K562 (cell line): ENCODE measurements around the gene PRPF6. TPM values are rescaled to one million over a fixed set of nuclear protein-coding genes. Genes with fewer than 3 reads are reported as not detected.

Experiments
- BHLHE40 ChIP-seq: IDR thresholded peaks from 2 replicates; pipeline ENCODE4 v1.6.1; 2011; ENCODE audit warnings: low read length, improper control_type of control experiment
- CREM ChIP-seq: IDR thresholded peaks from 2 replicates; pipeline ENCODE4 v1.6.1; 2014; ENCODE audit warnings: antibody characterized with exemption, low read depth
- HMG20B ChIP-seq: fragments of 250-450 bp; sonication (Bioruptor Pico); IDR thresholded peaks from 2 replicates; pipeline ENCODE4 v1.5.0; 2021; ENCODE audit warnings: mild to moderate bottlenecking
- ID3 ChIP-seq, 2 experiments: fragments of 250-450 bp in 1 of 2; fragments of 450-650 bp in 1 of 2; sonication (Bioruptor Pico) in 1 of 2; IDR thresholded peaks; 2 replicates each; pipeline versions ENCODE4 v1.6.1 to v1.8.0; 2016 to 2021; ENCODE audit warnings: mild to moderate bottlenecking in 2 of 2, moderate library complexity in 2 of 2, missing compliant biosample characterization in 1 of 2, missing genetic modification characterization in 1 of 2
- KDM2B ChIP-seq: fragments of 250-450 bp; sonication (Bioruptor Pico); IDR thresholded peaks from 2 replicates; pipeline ENCODE4 v1.8.0; 2021; ENCODE audit warnings: mild to moderate bottlenecking, moderate library complexity
- KDM5B ChIP-seq: fragments of 200-600 bp; sonication (generic); IDR thresholded peaks from 2 replicates; pipeline ENCODE4 v1.6.1; 2012; ENCODE audit warnings: low read depth, mild to moderate bottlenecking, moderate library complexity, low read length, control low read depth, inconsistent platforms; ENCODE audit not compliant: insufficient replicate concordance
- NKRF ChIP-seq: fragments of 450-650 bp; IDR thresholded peaks from 2 replicates; pipeline ENCODE4 v1.6.1; 2016; ENCODE audit warnings: borderline replicate concordance
- PHF20 ChIP-seq: fragments of 450-650 bp; IDR thresholded peaks from 2 replicates; pipeline ENCODE4 v1.6.1; 2018; ENCODE audit not compliant: partially characterized antibody
- POLR2AphosphoS5 ChIP-seq: IDR thresholded peaks from 2 replicates; pipeline ENCODE4 v1.6.1; 2011; ENCODE audit warnings: mild to moderate bottlenecking, low read depth, low read length, moderate library complexity; ENCODE audit not compliant: control insufficient read depth, insufficient read depth
- RCOR1 ChIP-seq, 2 experiments: IDR thresholded peaks; 2 replicates each; pipeline ENCODE4 v1.6.1; 2012; ENCODE audit warnings: low read depth in 2 of 2, low read length in 2 of 2, borderline replicate concordance in 1 of 2, improper control_type of control experiment in 1 of 2
- SIX5 ChIP-seq, 2 experiments: IDR thresholded peaks; 2 replicates each; pipeline ENCODE4 v1.6.1; 2011; ENCODE audit warnings: low read length in 2 of 2, borderline replicate concordance in 1 of 2, low read depth in 1 of 2, mild to moderate bottlenecking in 1 of 2, moderate library complexity in 1 of 2; ENCODE audit not compliant: insufficient read depth in 1 of 2
- SMAD1 ChIP-seq: fragments of 150-350 bp; IDR thresholded peaks from 2 replicates; pipeline ENCODE4 v1.6.1; 2014; ENCODE audit warnings: low read length, low read depth; ENCODE audit not compliant: partially characterized antibody
- SPI1 ChIP-seq: IDR thresholded peaks from 2 replicates; pipeline ENCODE4 v1.6.1; 2011; ENCODE audit warnings: low read depth, low read length, control low read depth, borderline replicate concordance
- SREBF1 ChIP-seq: fragments of 150-350 bp; IDR thresholded peaks from 2 replicates; pipeline ENCODE4 v1.6.1; 2014; ENCODE audit warnings: antibody characterized with exemption, low read depth, low read length, borderline replicate concordance
- SREBF2 ChIP-seq: sonication (generic); formaldehyde crosslinking; IDR thresholded peaks from 2 replicates; pipeline ENCODE4 v1.4.0; 2020; ENCODE audit warnings: mild to moderate bottlenecking, missing genetic modification reagents
- TCF7 ChIP-seq: sonication (generic); IDR thresholded peaks from 2 replicates; pipeline ENCODE4 v1.6.1; 2016; ENCODE audit warnings: antibody characterized with exemption, borderline replicate concordance
- TOE1 ChIP-seq, 2 experiments: fragments of 450-650 bp in 1 of 2; sonication (generic) in 1 of 2; formaldehyde crosslinking in 1 of 2; IDR thresholded peaks; 2 replicates each; pipeline versions ENCODE4 v1.7.1 to v1.8.0; 2016 to 2022; ENCODE audit warnings: borderline replicate concordance in 2 of 2, mild to moderate bottlenecking in 2 of 2, antibody characterized with exemption in 1 of 2, inconsistent platforms in 1 of 2, low read depth in 1 of 2, missing genetic modification reagents in 1 of 2, moderate library complexity in 1 of 2
- ZBTB2 ChIP-seq: fragments of 450-650 bp; IDR thresholded peaks from 2 replicates; pipeline ENCODE4 v1.6.1; 2016; ENCODE audit warnings: antibody characterized with exemption
- ZNF324 ChIP-seq: fragments of 250-450 bp; sonication (Bioruptor Pico); IDR thresholded peaks from 2 replicates; pipeline ENCODE4 v1.4.0; 2020; ENCODE audit warnings: mild to moderate bottlenecking
- ZNF436 ChIP-seq: fragments of 250-450, 450-650 bp; sonication (Bioruptor Pico); formaldehyde crosslinking; IDR thresholded peaks from 2 replicates; pipeline ENCODE4 v1.7.0; 2020; ENCODE audit warnings: mild to moderate bottlenecking
- polyA plus RNA-seq, 8 experiments: library from polyadenylated mRNA; depleted of rRNA in 4 of 8; stranded (reverse) in 5 of 8; unstranded in 3 of 8; fragments of >200 nt; fragmentation: Nextera tagmentation in 2 of 8; fragmentation: Illumina TruSeq in 1 of 8; extraction: Ambion mirVana in 2 of 8; extraction: Trizol in 1 of 8; gene quantifications; 2 replicates each; pipeline versions ENCODE4 v1.2.1 to v1.2.3, GENCODE V29; 2011 to 2014; ENCODE audit warnings: inconsistent platforms in 1 of 8, missing spikeins in 1 of 8
- total RNA-seq, 7 experiments: library from RNA; depleted of rRNA in 6 of 7; stranded (reverse); fragments of >200 nt in 6 of 7; fragmentation: Illumina TruSeq in 2 of 7; extraction: Trizol in 2 of 7; gene quantifications; 2 replicates each; pipeline versions ENCODE4 v1.2.1 to v1.2.3, GENCODE V29; 2011 to 2021; ENCODE audit warnings: low replicate concordance in 1 of 7

PRPF6 gene
- total and polyA plus RNA-seq, 9 of the 15 experiments (the other 6 are each of a cell fraction or from before 2014, with no cell fraction given), result 4.2 to 83.2 (median 59.9) TPM

GRCh38 chr20:63980806-63981728, at the start of gene PRPF6 (continued):
- TF ChIP-seq TOE1 (IDR thresholded peaks at IDR 0.05; ENCODE audit: borderline replicate concordance), result 0 out of 2 replicates have a peak, but pooled peaks have one; percentile 63
- TF ChIP-seq TOE1 (CRISPR knock-in tag; IDR thresholded peaks at IDR 0.05; ENCODE audit: borderline replicate concordance, low read depth), result peak; percentile 91; the same call in 1 of the 2 replicates
- peak; percentile 100 for TF ChIP-seq PHF20
- TF ChIP-seq POLR2AphosphoS5, result peak; percentile 68
- peak; percentile 76 for TF ChIP-seq KDM5B
- peak; percentile 88 for TF ChIP-seq TCF7
- peak; percentile 74 for TF ChIP-seq SMAD1
- no peak for TF ChIP-seq ZNF324 (CRISPR knock-in tag)
- peak; percentile 43 to 60; a peak in 2 of 4 replicates for TF ChIP-seq SIX5 (IDR thresholded peaks at IDR 0.05; ENCODE audit: borderline replicate concordance in 1 of 2, insufficient read depth in 1 of 2, low read depth in 1 of 2, low read length in 2 of 2)
- TF ChIP-seq ZNF436 (CRISPR knock-in tag), result no peak
- TF ChIP-seq BHLHE40, result peak; percentile 76
- TF ChIP-seq ID3 (CRISPR knock-in tag; IDR thresholded peaks at IDR 0.05), result no peak
- TF ChIP-seq ID3 (tag; IDR thresholded peaks at IDR 0.05), result 0 out of 2 replicates have a peak, but pooled peaks have one; percentile 29
- TF ChIP-seq SREBF2 (CRISPR knock-in tag), result no peak
- peak; percentile 81 for TF ChIP-seq KDM2B
- TF ChIP-seq CREM, result peak; percentile 99
- TF ChIP-seq SREBF1, result peak; percentile 56; the same call in 1 of the 2 replicates
- TF ChIP-seq RCOR1 (IDR thresholded peaks at IDR 0.05; ENCODE audit: borderline replicate concordance in 1 of 2, low read depth in 2 of 2, low read length in 2 of 2), result peak in 1 of 2 experiments; percentile 57; a peak in 1 of 4 replicates
- TF ChIP-seq HMG20B (CRISPR knock-in tag), result no peak
- peak; percentile 80; the same call in 1 of the 2 replicates for TF ChIP-seq ZBTB2
- peak; percentile 89 for TF ChIP-seq NKRF
- peak; percentile 62 for TF ChIP-seq SPI1
